OCI-LY7 (cell line): ENCODE data around the gene CSNK2A2. TPM values are rescaled to one million over a fixed set of nuclear protein-coding genes. Genes with fewer than 3 reads are reported as not detected.

Experiments used
- BruUV-seq: library from RNA; stranded (reverse); fragments of 400-500 nt; replicated peaks from 2 replicates; lab custom pipeline; 2021; lab: Mats Ljungman, UMichigan
- CTCF ChIA-PET: fragments of 300-600 bp; sonication (Branson Sonifier 250); formaldehyde crosslinking; loops from one replicate; lab custom pipeline; 2022; ENCODE audit warnings: antibody characterized with exemption; ENCODE audit not compliant: unreplicated experiment; lab: Charles Lee
- POLR2A ChIA-PET: fragments of 300-600 bp; sonication (Branson Sonifier 250); formaldehyde crosslinking; loops from one replicate; lab custom pipeline; 2022; ENCODE audit warnings: antibody characterized with exemption; lab: Charles Lee
- DNase-seq: peaks from one replicate; pipeline ENCODE4 v3.0.0-alpha.2; 2015; ENCODE audit warnings: low spot score
- H2AFZ ChIP-seq: fragments of 200-600 bp; sonication (generic), shearing (Covaris generic); 2 replicates; pipeline ENCODE4 v1.6.1; 2014; ENCODE audit warnings: mild to moderate bottlenecking, antibody characterized with exemption, low read length, moderate library complexity
- H3K27ac ChIP-seq: fragments of 200-600 bp; sonication (generic); 2 replicates; pipeline ENCODE4 v1.5.1; 2014; ENCODE audit warnings: mixed run types, low read depth, mild to moderate bottlenecking, moderate library complexity, low read length, inconsistent platforms; ENCODE audit not compliant: poor library complexity, severe bottlenecking
- H3K36me3 ChIP-seq: fragments of 200-600 bp; sonication (generic); 2 replicates; pipeline ENCODE4 v1.6.1; 2014; ENCODE audit warnings: mild to moderate bottlenecking, antibody characterized with exemption, low read length, moderate library complexity, mixed read lengths; ENCODE audit not compliant: insufficient read depth
- H3K4me1 ChIP-seq: fragments of 200-600 bp; sonication (generic); 2 replicates; pipeline ENCODE4 v1.5.1; 2014; ENCODE audit warnings: mild to moderate bottlenecking, low read length; ENCODE audit not compliant: insufficient read depth, poor library complexity, severe bottlenecking
- H3K4me2 ChIP-seq: fragments of 200-600 bp; sonication (generic); 2 replicates; pipeline ENCODE4 v1.6.1; 2014; ENCODE audit warnings: mild to moderate bottlenecking, low read length
- H3K4me3 ChIP-seq: fragments of 200-600 bp; sonication (generic); 2 replicates; pipeline ENCODE4 v1.5.1; 2014; ENCODE audit warnings: mild to moderate bottlenecking, low read depth, low read length; ENCODE audit not compliant: poor library complexity, severe bottlenecking
- H3K79me2 ChIP-seq: fragments of 200-600 bp; sonication (generic); 2 replicates; pipeline ENCODE4 v1.6.1; 2016; ENCODE audit warnings: low read depth, mild to moderate bottlenecking, low read length, moderate library complexity, mixed read lengths; ENCODE audit not compliant: insufficient read depth
- H3K9me2 ChIP-seq: fragments of 200-600 bp; sonication (generic); 2 replicates; pipeline ENCODE4 v1.6.1; 2016; ENCODE audit warnings: mild to moderate bottlenecking, low read length, mixed read lengths; ENCODE audit not compliant: insufficient read depth
- H3K9me3 ChIP-seq: fragments of 200-600 bp; sonication (generic); 2 replicates; pipeline ENCODE4 v1.6.1; 2014; ENCODE audit warnings: mild to moderate bottlenecking, mixed run types, low read length, mixed read lengths
- H4K20me1 ChIP-seq: fragments of 200-600 bp; sonication (generic); 2 replicates; pipeline ENCODE4 v1.6.1; 2014; ENCODE audit warnings: mild to moderate bottlenecking, antibody characterized with exemption, low read length, moderate library complexity, mixed read lengths; ENCODE audit not compliant: insufficient read depth
- CTCF ChIP-seq: fragments of 200-600 bp; sonication (generic); conservative IDR thresholded peaks from 2 replicates; pipeline ENCODE4 v1.5.1; 2014; ENCODE audit warnings: mild to moderate bottlenecking, antibody characterized with exemption, low read length, moderate library complexity, mixed read lengths
- EZH2phosphoT487 ChIP-seq: fragments of 200-600 bp; sonication (generic); IDR thresholded peaks from 2 replicates; pipeline ENCODE4 v1.6.1; 2018; ENCODE audit warnings: low read depth, borderline replicate concordance, mild to moderate bottlenecking, mixed run types, antibody characterized with exemption, low read length, moderate library complexity, mixed read lengths
- intact Hi-C: fragments of 100-400 bp; cut with micrococcal nuclease; formaldehyde crosslinking; loops from one replicate; pipeline ENCODE4 v1.10.0; 2022; ENCODE audit not compliant: unreplicated experiment
- total RNA-seq, 2 experiments: library from RNA; depleted of rRNA in 1 of 2; stranded (reverse); fragments of >200 nt in 1 of 2; shearing (Covaris generic) in 1 of 2; gene quantifications; 2 replicates each; pipeline ENCODE4 v1.2.3, GENCODE V29; 2014 to 2022

CSNK2A2 gene
- total RNA-seq, 2 experiments from 2014 or later: 28.7 to 106 TPM

- Histone ChIP-seq H3K4me1 (no peaks in the 10 kb centered on the region), H3K9me3 (no peaks in the 10 kb centered on the region), H3K79me2 (no peaks in the 10 kb centered on the region), H3K4me3 (no peak overlapping the region), H3K36me3 (no peaks in the 10 kb centered on the region), H3K9me2 (no peaks in the 10 kb centered on the region), H3K27ac (no peak overlapping the region), H2AFZ (no peak overlapping the region), H3K4me2 (no peak overlapping the region), H4K20me1 (no peaks in the 10 kb centered on the region)
- intact Hi-C loops: no loop called here
- BruUV-seq: no TSS peak
- POLR2A ChIA-PET: no interaction called here
- DNase-seq: no peak
- CTCF ChIA-PET: interaction anchor here (0.6 kb wide), 1 partner anchor 67 kb away, joined by 3 read pairs; no protein-coding TSS in a partner anchor
- no peak for TF ChIP-seq EZH2phosphoT487
- TF ChIP-seq CTCF: no peak
Observed at GRCh38 chr16:58217311-58217925, 19.5 kb upstream of the CSNK2A2 start.

GRCh38 chr16:58212824-58213655, 15.1 kb upstream of the CSNK2A2 start:
- BruUV-seq: no TSS peak
- Histone ChIP-seq H3K36me3 (no peaks in the 10 kb centered on the region), H3K9me2 (no peaks in the 10 kb centered on the region), H3K4me3 (no peak overlapping the region), H2AFZ (no peak overlapping the region), H3K79me2 (no peaks in the 10 kb centered on the region), H4K20me1 (no peaks in the 10 kb centered on the region), H3K27ac (no peak overlapping the region), H3K4me1 (no peaks in the 10 kb centered on the region), H3K4me2 (no peak overlapping the region), H3K9me3 (no peaks in the 10 kb centered on the region)
- TF ChIP-seq CTCF: no peak
- no peak for TF ChIP-seq EZH2phosphoT487
- no peak for DNase-seq
- ChIA-PET POLR2A (no interaction called here), CTCF (no interaction called here)
- intact Hi-C loops: no loop called here

- no TSS peak for BruUV-seq
- Histone ChIP-seq H3K36me3 (no peaks in the 10 kb centered on the region), H3K4me3 (no peak overlapping the region), H3K27ac (no peak overlapping the region), H3K9me2 (no peaks in the 10 kb centered on the region), H3K9me3 (no peaks in the 10 kb centered on the region), H4K20me1 (no peaks in the 10 kb centered on the region), H3K79me2 (no peaks in the 10 kb centered on the region), H3K4me2 (no peak overlapping the region), H3K4me1 (no peaks in the 10 kb centered on the region), H2AFZ (no peak overlapping the region)
- no peak for TF ChIP-seq CTCF
- no peak for TF ChIP-seq EZH2phosphoT487
- DNase-seq: no peak
- ChIA-PET CTCF (no interaction called here), POLR2A (no interaction called here)
- intact Hi-C loops: no loop called here
Observed at GRCh38 chr16:58211846-58212245, 13.9 kb upstream of the CSNK2A2 start.
